GM12872 (cell line): ENCODE results near the gene POLR1H.

ENCODE experiments used
- TF ChIP-seq, protein P1 (sequence below): IDR thresholded peaks from 3 replicates; pipeline ENCODE4 v1.5.1; 2011; ENCODE audit warnings: low read depth, mild to moderate bottlenecking, low read length, moderate library complexity; ENCODE audit not compliant: insufficient read depth

POLR1H gene

DNA sequence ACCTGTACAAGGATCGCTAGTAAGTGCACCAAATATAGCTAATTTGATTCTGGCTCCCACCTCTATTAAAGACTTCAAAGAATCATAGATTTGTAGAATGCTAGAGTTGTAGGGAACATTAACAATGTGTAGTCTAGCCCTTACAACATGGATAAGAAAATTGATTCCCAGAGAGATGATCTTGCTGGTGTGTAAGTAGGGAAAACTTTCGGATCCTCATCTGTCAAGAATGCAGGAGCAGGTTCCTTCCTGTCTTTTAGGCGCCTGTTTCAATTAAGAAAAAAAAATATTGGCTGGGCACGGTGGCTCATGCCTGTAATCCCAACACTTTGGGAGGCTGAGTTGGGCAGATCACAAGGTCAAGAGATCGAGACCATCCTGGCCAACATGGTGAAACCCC, 26.8 kb downstream of the POLR1H start:
- TF ChIP-seq, protein P1, sequence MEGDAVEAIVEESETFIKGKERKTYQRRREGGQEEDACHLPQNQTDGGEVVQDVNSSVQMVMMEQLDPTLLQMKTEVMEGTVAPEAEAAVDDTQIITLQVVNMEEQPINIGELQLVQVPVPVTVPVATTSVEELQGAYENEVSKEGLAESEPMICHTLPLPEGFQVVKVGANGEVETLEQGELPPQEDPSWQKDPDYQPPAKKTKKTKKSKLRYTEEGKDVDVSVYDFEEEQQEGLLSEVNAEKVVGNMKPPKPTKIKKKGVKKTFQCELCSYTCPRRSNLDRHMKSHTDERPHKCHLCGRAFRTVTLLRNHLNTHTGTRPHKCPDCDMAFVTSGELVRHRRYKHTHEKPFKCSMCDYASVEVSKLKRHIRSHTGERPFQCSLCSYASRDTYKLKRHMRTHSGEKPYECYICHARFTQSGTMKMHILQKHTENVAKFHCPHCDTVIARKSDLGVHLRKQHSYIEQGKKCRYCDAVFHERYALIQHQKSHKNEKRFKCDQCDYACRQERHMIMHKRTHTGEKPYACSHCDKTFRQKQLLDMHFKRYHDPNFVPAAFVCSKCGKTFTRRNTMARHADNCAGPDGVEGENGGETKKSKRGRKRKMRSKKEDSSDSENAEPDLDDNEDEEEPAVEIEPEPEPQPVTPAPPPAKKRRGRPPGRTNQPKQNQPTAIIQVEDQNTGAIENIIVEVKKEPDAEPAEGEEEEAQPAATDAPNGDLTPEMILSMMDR: no peak

DNA sequence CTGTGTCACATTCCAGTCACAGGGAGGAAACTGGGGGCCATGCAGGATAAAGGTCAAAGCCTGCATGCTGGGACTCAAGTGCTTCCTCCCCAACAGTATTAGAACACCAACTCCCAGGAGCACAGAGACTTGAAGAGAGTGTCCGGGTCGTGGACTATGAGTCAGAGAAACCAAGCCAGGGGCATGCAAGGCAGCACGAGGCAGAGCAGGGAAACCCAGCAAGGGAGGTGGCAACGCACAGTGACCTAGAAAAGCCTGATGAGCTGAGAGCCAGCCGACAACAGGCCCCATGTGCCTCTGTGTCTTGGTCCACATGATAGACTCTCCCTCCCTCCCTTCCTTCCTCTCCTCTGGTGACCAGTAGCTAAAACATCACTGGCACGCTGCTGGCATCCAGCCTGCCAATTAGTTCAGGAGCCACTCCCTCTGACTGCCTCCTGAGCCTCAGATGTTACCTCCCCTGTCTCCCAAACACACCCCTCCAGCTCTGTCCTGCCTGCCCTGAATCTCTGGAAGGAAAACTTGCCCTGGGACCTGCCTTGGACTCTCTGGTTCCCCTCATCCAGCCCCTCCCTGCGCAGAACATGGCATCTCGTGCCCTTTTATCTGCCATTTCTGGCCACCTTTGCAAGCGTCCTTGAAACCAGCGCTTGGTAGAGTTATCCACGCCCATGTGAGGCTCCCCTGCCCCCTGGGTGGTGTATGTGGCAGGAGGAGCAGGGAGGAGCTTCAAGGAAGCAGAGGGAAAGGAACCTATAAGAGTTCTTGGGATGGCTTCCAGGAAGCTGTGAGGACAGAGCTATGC, 30.7 kb downstream of the POLR1H start:
- TF ChIP-seq, protein P1: no peak

DNA sequence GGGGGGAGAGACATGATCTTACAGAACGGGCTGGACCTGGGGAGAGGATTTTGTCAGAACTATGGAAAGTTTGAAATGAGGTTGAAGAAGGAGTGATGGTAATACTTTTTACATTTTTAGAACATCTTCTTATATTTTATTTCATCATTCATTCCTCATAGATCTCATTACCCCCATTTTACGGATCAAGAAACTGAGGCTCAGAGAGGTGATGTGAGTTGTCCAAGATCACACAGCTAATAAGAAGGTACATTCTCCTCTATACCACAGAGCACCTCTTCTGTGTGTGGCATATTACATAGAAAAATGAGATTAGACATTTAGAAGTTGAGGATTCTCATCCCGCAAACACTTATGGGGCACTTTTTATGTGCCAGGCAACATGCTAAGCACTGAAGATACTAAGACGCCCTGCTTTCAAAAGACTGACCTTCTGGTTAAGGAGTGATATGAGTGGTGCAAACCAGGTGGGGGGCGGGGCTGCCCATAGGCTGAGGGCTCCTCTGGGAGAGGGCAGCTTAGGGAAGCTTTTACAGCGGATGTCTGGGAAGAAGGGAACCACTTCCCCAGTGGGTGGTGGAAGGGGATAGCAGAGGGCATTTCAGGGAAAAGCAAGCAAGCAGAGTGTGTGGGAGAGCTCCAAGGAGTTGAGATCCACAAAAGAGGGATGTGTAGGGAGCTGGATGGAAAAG, 31.9 kb downstream of the POLR1H start:
- TF ChIP-seq, protein P1: no peak

DNA sequence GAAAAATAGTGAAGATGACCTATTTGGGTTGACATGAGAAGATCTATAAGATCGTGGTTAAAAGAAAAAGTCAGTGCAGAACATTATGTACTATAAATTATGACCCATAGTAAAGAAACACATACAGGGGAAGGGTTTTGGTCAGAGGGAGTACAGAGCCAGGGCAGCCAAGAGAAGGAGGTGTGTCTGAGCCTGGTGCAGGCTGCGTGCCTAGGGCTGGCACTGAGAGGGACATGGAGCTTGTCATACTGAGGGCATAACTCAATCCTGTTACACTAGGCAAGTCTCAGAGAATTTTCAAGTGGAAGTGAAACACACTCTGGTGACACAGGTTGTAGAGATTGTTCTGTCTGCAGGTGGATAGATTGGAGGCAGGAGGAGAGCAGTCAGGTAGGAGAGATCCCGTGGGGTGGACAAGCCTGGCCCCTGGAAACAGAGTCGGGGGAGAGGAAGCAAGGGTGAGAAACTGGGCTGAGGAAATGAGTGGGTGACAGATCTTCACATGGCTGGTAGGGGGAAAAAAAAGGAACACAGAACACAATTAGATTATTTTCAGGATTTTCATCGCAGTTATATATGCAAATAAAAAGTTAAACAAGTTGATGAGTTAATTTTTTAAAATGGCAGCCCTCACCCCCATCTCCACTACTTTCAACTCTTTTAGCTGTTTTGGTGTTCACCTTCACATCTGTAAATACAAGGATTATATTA, 33.0 kb downstream of the POLR1H start:
- TF ChIP-seq, protein P1: no peak

DNA sequence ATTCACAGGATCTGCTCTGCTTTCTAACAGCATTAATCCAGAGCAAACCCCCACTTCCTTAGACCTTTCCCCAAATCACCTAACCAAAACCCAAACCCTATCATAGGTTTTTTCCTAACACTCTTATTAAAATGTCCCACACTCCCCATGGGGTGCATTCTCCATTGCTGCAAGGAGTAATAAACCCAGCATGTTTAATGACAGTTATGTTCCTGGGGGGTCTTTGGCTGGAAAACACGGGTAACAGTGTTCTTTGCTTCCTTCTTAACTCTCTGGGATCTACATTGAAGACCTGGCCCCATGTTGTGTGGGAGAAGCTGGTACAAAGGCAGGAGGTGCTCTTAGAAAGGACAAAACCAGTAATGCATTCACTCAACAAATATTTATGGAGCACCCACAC, 35.8 kb downstream of the POLR1H start:
- TF ChIP-seq, protein P1: no peak

DNA sequence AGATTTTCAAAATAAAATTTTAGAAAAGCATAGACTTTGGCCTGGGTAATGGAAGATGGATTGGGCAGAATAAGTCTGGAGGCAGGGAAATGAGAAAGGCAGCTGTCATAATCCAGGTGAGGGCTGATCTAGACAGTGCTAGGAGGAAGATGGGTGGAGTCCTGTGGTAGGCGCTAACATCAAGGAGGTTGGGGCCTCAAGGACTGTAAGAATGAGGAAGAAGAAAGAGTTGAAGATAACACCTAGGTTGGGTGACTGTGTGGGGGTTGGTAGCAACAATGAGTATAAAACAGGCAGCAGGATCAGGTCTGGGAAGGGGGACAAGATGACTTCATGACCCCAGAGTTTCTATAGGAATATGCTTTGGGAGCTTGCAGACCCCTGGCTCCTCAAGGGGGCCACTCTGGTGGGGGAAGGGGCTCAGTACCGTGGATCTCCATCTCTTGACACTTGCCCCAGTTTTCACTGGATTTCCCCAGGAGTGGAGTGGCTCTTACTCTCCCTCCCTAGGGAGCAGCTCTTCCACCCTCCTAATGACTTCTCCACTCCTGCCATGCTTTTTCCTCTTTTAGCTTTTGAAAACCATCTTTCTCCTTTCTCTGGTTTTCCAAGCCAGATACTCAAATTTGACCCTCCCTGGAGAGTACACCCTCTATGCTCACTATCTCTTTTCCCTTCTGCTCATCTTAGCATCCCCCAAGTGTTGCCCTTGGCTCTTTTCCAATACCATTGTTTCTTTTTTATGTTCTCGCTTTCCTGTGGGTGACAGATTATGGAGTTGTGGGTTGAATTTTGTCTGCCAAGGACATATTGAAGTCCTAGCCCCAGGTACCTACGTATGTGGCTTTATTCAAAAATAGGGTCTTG, 37.1 kb downstream of the POLR1H start:
- TF ChIP-seq, protein P1: no peak
